H1 (cell line): Measurements from ENCODE around the gene INTS6. TPM values are rescaled to one million over a fixed set of nuclear protein-coding genes. Genes with fewer than 3 reads are reported as not detected.

ENCODE experiments used
- ASH2L ChIP-seq: fragments of 200-600, 300-600 bp; sonication (generic); IDR thresholded peaks from one replicate; pipeline ENCODE4 v1.7.1; 2017; ENCODE audit warnings: low read length
- CBX5 ChIP-seq: fragments of 300-800, 300-1000 bp; sonication (generic); IDR thresholded peaks from 2 replicates; pipeline ENCODE4 v1.7.1; 2016; ENCODE audit warnings: antibody characterized with exemption, low read length, low read depth
- EZH2 ChIP-seq: fragments of 200-600 bp; sonication (generic); IDR thresholded peaks from 2 replicates; pipeline ENCODE4 v1.7.1; 2012; ENCODE audit warnings: low read depth, mild to moderate bottlenecking, moderate library complexity, low read length, inconsistent platforms; ENCODE audit not compliant: severe bottlenecking
- GABPA ChIP-seq: IDR thresholded peaks from 2 replicates; pipeline ENCODE4 v1.6.1; 2011; ENCODE audit warnings: mild to moderate bottlenecking, low read length, moderate library complexity, borderline replicate concordance; ENCODE audit not compliant: insufficient read depth
- JUND ChIP-seq: IDR thresholded peaks from 2 replicates; pipeline ENCODE4 v1.6.1; 2011; ENCODE audit warnings: mild to moderate bottlenecking, improper control_type of control experiment, low read length
- NANOG ChIP-seq: IDR thresholded peaks from 2 replicates; pipeline ENCODE4 v1.6.1; 2011; ENCODE audit warnings: low read length, low read depth, mild to moderate bottlenecking, inconsistent platforms; ENCODE audit not compliant: insufficient read depth, poor library complexity, severe bottlenecking
- PHF8 ChIP-seq: fragments of 200-600 bp; sonication (generic); conservative IDR thresholded peaks from 2 replicates; pipeline ENCODE4 v1.7.1; 2012; ENCODE audit warnings: low read depth, mild to moderate bottlenecking, inconsistent platforms, low read length, moderate library complexity
- POLR2A ChIP-seq, 2 experiments: IDR thresholded peaks; 1 replicate in 1 of 2; 2 replicates in 1 of 2; pipeline ENCODE4 v1.6.1; 2011; ENCODE audit warnings: low read depth in 2 of 2, low read length in 2 of 2, mild to moderate bottlenecking in 2 of 2; ENCODE audit errors: control extremely low read depth in 1 of 2
- SIX5 ChIP-seq: IDR thresholded peaks from 2 replicates; pipeline ENCODE4 v1.6.1; 2011; ENCODE audit warnings: mild to moderate bottlenecking, low read depth, low read length
- TAF1 ChIP-seq: IDR thresholded peaks from 2 replicates; pipeline ENCODE4 v1.6.1; 2011; ENCODE audit warnings: mild to moderate bottlenecking, low read depth, low read length
- YY1 ChIP-seq: IDR thresholded peaks from 2 replicates; pipeline ENCODE4 v1.6.1; 2011; ENCODE audit warnings: low read depth, mild to moderate bottlenecking, low read length
- polyA plus RNA-seq, 7 experiments: library from polyadenylated mRNA; depleted of rRNA in 3 of 7; stranded (reverse) in 5 of 7; unstranded in 2 of 7; fragments of >200 nt in 5 of 7; fragments of 200-250 nt in 2 of 7; gene quantifications; 1 replicate in 5 of 7; 2 replicates in 1 of 7; 4 replicates in 1 of 7; pipeline versions ENCODE4 v1.2.1 to v1.2.3, GENCODE V29; 2011 to 2013; ENCODE audit warnings: missing spikeins in 2 of 7, mixed read lengths in 2 of 7
- total RNA-seq: library from RNA; stranded (reverse); fragmentation: NEBNext Ultra II Directional; extraction: Animal tissue kit (Norgen Biotek cat#: 25700); gene quantifications from 2 replicates; pipeline ENCODE4 v1.2.1, GENCODE V29; 2021

Gene INTS6
- total and polyA plus RNA-seq, 2 of the 8 experiments (the other 6 are each of a cell fraction or from before 2014, with no cell fraction given): 12.6 to 42.8 TPM

GRCh38 chr13:51451467-51452360 is 1.1 kb downstream of the INTS6 start (continued):
- TF ChIP-seq POLR2A (IDR thresholded peaks at IDR 0.05; ENCODE audit: control extremely low read depth in 1 of 2, low read depth in 2 of 2, low read length in 2 of 2) (peak in 1 of 2 experiments; percentile 63; a peak in 2 of 3 replicates), ASH2L (peak; percentile 82), SIX5 (no peak), GABPA (no peak), JUND (no peak), TAF1 (peak; percentile 53; the same call in 1 of the 2 replicates), YY1 (peak; percentile 84), NANOG (no peak), CBX5 (no peak), EZH2 (no peak), PHF8 (peak; percentile 44)
